NCI-H1092 (cell line): ENCODE data around the gene MAP7D1.

ENCODE experiments used
- DNase-seq: peaks from one replicate; lab custom pipeline; 2025; lab: John Stamatoyannopoulos, UW

Gene MAP7D1

GRCh38 chr1:36155408-36156328, at the start of gene MAP7D1:
Gene MAP7D1 (plus strand): TSS chr1:36156160. CDS start chr1:36156418, 258 bp downstream.
- peak; percentile 75 for DNase-seq

- no peak for DNase-seq
Measured at GRCh38 chr1:36106269-36106668, 49.7 kb upstream of the MAP7D1 start.

DNA sequence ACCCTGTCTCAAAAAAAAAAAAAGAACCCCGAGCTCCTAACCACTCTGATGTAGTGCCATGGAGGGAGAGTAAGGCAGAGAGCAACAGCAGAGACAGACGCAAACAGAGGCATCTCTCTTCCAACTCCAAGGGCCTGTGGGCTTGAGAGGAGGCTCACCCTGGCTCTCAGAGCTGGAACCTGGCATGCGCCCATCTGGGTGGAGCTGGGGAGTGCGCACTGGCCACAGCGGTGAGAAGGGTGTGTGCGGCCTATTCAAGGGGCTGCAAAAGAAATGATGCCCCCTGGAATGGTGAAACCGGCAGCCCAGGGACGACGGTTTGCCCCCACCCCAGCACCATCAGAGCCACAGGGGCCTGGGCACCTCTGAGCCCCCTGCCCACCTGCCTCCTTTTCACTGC, 48.6 kb upstream of the MAP7D1 start:
- DNase-seq, result peak; percentile 17

DNA sequence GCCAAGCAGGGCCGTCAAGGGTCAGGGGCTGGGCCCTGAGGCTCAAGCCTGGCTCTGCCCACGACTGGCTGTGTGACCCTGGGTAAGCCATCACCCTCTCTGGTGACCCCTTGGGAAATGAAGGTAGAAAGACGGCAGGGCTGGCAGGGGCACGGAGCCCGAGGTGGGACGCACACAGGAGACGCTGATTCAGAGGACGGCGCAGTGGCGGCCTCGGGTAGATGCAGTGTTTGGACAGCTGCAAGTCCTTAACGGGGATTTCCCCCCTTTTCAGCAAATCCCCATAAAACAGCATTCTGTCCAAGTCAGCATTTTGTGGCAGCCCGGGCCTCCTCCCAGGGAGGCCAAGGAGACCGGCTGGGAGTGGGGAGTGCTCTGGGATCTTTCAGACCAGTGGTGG, 47.6 kb upstream of the MAP7D1 start:
- DNase-seq, result no peak

GRCh38 chr1:36109041-36109679, 46.8 kb upstream of the MAP7D1 start:
- no peak for DNase-seq

- DNase-seq, result no peak
Measured at GRCh38 chr1:36111151-36111550, 44.8 kb upstream of the MAP7D1 start.

GRCh38 chr1:36112823-36113222, 43.1 kb upstream of the MAP7D1 start:
- DNase-seq, result no peak

DNA sequence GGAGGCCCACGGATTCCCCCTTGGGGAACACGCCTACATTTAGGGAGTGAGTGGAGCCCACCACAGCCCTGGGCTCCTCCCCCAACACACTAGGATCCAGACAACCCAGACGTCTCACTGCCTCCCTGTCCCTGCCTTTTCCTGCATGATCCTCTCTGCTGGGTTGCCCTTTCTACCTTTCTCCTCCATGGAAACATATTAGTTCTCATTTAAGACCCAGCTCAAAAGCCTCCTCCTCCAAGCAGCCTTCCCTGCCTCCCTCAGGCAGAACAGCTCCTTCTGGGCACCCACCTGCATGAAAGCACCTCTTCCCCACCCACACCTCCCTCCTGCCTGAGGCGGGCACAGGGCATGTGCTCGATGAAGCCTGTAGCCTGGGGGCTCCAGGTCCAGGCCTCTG, 41.6 kb upstream of the MAP7D1 start:
- DNase-seq, result no peak

DNA sequence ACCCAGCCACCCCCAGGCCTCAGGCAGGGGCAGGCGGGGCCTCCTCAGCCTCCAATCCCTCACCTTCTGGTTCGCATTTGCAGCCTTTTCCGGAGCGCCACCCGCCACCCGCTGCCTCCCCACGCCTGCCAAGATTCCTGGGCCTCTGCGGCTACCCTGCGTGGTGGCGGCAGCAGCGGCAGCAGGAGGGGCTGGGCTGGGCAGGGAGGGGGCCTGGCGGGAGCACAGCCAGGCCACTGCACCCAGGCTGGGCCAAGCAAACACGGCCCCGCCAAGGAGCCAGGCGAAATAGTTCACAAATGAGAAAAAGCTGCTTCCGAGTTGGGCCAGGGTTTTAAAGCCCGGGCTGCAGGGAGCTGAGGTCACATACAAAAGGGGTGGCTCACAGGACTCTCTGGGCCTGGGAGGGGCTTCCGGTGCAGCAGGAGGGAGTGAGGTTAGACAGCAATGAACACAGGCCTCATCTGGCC, 40.7 kb upstream of the MAP7D1 start:
- DNase-seq, result no peak

DNA sequence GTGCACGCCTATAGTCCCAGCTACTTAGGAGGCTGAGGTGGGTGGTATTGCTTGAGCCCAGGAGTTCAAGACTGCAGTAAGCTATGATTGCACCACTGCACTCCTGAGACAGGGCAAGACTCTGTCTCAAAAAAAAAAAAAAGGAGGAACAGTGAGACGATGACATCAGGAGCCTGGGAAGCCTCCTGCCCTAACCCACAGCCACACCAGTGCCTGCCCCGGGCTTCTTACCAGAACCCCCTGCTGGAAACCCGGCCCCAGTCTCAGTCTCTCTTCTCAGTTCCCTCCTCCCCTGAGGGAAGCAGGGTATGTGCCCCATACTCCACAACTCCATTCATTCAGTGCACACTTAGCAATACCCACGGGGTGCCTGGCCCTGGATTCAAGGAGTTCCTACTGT, 40.0 kb upstream of the MAP7D1 start:
- no peak for DNase-seq

DNA sequence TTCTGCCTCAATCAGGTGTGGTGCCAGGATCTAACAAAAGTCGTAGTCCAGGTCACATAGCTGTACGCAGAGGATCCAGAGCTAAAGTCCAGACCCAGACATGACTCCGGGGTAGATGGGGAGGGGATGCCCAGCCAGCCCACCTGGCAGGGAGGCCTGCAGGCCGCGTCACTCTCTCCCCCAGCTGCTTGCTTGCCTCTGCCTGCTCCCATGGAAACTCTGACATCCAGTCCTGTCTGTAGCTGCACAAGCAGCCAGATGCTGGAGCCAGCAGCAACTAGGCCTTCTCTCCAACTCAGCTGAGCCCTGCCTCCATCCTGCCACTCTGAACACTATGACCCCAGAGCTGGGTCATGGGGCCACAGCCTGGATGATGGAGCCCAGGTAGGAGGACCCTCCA, 39.1 kb upstream of the MAP7D1 start:
- no peak for DNase-seq

- DNase-seq, result no peak
Measured at GRCh38 chr1:36118447-36119204, 37.3 kb upstream of the MAP7D1 start.

- DNase-seq, result no peak
Measured at GRCh38 chr1:36119456-36119855, 36.5 kb upstream of the MAP7D1 start.

GRCh38 chr1:36122062-36123030, 33.6 kb upstream of the MAP7D1 start:
- DNase-seq, result no peak

GRCh38 chr1:36123356-36123755, 32.6 kb upstream of the MAP7D1 start:
- DNase-seq, result no peak

- DNase-seq, result no peak
Measured at GRCh38 chr1:36124404-36125128, 31.4 kb upstream of the MAP7D1 start.

GRCh38 chr1:36125129-36125991, 30.6 kb upstream of the MAP7D1 start, which contains the start of gene COL8A2:
Gene COL8A2 (minus strand): TSS chr1:36125222. CDS start chr1:36100242, 24,980 bp downstream.
- DNase-seq, result no peak

DNA sequence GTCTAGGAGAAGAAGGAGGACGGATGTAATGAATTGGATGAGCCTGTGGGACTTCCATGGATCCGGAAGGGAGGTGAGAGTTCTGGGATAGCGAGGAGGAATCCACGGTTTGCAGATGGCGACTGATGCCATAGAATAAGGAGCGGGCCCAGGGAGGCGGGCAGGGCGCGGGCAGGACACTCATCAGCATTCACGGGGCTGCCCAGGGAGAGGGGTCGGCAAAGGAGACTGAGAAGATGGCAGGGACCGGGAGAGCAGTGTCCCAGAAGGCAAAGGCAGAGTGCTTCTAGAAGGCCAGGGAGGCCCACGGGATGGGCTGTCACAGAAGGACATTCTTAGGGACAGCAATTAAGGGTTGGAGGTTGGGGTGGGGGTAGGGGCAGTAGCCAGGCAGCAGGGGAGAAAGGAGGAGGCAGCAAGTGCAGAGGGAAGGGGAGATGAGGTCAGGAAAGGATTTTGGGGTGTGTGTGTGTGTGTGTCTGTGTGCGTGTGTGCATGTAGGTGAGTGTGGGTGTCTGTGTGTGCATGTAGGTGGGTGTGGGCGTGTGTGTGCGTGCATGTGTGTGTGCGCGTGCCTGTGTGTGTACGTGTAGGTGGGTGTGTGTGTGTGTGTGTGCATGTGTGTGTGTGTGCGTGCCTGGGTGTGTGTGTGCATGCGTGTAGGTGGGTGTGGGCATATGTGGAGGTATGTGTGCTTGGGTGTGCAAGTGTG, 29.8 kb upstream of the MAP7D1 start:
- DNase-seq, result no peak
